GM21526 (cell line): Measurements from ENCODE around the gene ATG9B.

Experiments used
- ATAC-seq: cut with Tn5 transposase; IDR thresholded peaks from one replicate; pipeline ENCODE4 v1.9.1; 2021; ENCODE audit warnings: moderate library complexity; ENCODE audit not compliant: unreplicated experiment, low FRiP score

ATG9B gene

GRCh38 chr7:150968734-150969372 lies 55.4 kb downstream of the ATG9B start:
- no peak for ATAC-seq

- ATAC-seq = no peak
Measured at GRCh38 chr7:150968056-150968733, 56.1 kb downstream of the ATG9B start.

GRCh38 chr7:150967349-150967748 lies 56.9 kb downstream of the ATG9B start:
- ATAC-seq = no peak

- no peak for ATAC-seq
Measured at GRCh38 chr7:150966002-150966401, 58.3 kb downstream of the ATG9B start.

GRCh38 chr7:150965273-150965830 lies 58.9 kb downstream of the ATG9B start:
- no peak for ATAC-seq
